ENCODE results near the gene PKIG. TPM values are rescaled to one million over a fixed set of nuclear protein-coding genes. Genes with fewer than 3 reads are reported as not detected.

The PKIG gene
- total RNA-seq, 1 donor from 2014 or later, result 326 TPM

GRCh38 chr20:44659931-44660330, 77.6 kb downstream of the PKIG start:
- no peak for DNase-seq (ENCODE audit: low read depth, low spot score)

- DNase-seq (ENCODE audit: low read depth, low spot score), result no peak
Observed at GRCh38 chr20:44660581-44660980, 78.2 kb downstream of the PKIG start.

- DNase-seq (ENCODE audit: low read depth, low spot score), result no peak
Observed at GRCh38 chr20:44662261-44662660, 79.9 kb downstream of the PKIG start.

GRCh38 chr20:44664131-44664530, 81.8 kb downstream of the PKIG start:
- DNase-seq (ENCODE audit: low read depth, low spot score), result no peak

- DNase-seq (ENCODE audit: low read depth, low spot score), result no peak
Observed at GRCh38 chr20:44666066-44666465, 83.7 kb downstream of the PKIG start.

Other genes with a start within 250 kb of the PKIG start
- not detected in 2 replicates for gene R3HDML, start 245.5 kb upstream of the PKIG start, total RNA-seq
- not detected in 2 replicates for gene HNF4A, start 226.9 kb upstream of the PKIG start, total RNA-seq
- 4.7 and 5.8 TPM in 2 replicates for gene TTPAL, start 106.7 kb upstream of the PKIG start, total RNA-seq
- gene SERINC3, start 60.5 kb upstream of the PKIG start, total RNA-seq, result 79.7 and 97.2 TPM in 2 replicates
- gene ADA, start 69.1 kb downstream of the PKIG start, total RNA-seq, result 16.7 and 22.4 TPM in 2 replicates
- not detected in 2 replicates for gene CCN5, start 132.8 kb downstream of the PKIG start, total RNA-seq
- not detected in 2 replicates for gene KCNK15, start 163.3 kb downstream of the PKIG start, total RNA-seq
- not detected in 2 replicates for gene RIMS4, start 228.0 kb downstream of the PKIG start, total RNA-seq

Data from pulmonary artery endothelial cell (primary cell).